Left lung (tissue), 10 donors: ENCODE measurements around the gene TNFSF11. TPM values are rescaled to one million over a fixed set of nuclear protein-coding genes. Genes with fewer than 3 reads are reported as not detected.

Source experiments
- ATAC-seq: fragments of 200-7000 bp; cut with Tn5 transposase; one replicate; pipeline ENCODE4 v1.9.1; 2020; ENCODE audit warnings: moderate library complexity
- DNase-seq, 4 donors: peaks; one replicate each; pipeline ENCODE4 v3.0.0-alpha.2; 2013 to 2020
- H3K27ac ChIP-seq, 2 donors: fragments of 200-600 bp; sonication (generic) in 1 of 2; one replicate each; pipeline versions ENCODE4 v1.5.0 to v1.8.0; 2020 to 2021
- H3K27me3 ChIP-seq, 2 donors: fragments of 200-600 bp; sonication (generic) in 1 of 2; one replicate each; pipeline versions ENCODE4 v1.5.0 to v1.8.0; 2020 to 2021
- H3K36me3 ChIP-seq, 2 donors: fragments of 200-600 bp; sonication (generic) in 1 of 2; one replicate each; pipeline versions ENCODE4 v1.5.0 to v1.8.0; 2020 to 2021
- H3K4me1 ChIP-seq, 2 donors: fragments of 200-600 bp; one replicate each; pipeline ENCODE4 v1.8.0; 2021
- H3K4me3 ChIP-seq, 2 donors: fragments of 200-600 bp; sonication (generic) in 1 of 2; one replicate each; pipeline versions ENCODE4 v1.5.0 to v1.8.0; 2020 to 2021; ENCODE audit warnings: mild to moderate bottlenecking in 1 of 2
- H3K9me3 ChIP-seq, 2 donors: fragments of 200-600 bp; sonication (generic) in 1 of 2; one replicate each; pipeline versions ENCODE4 v1.5.0 to v1.8.0; 2020 to 2021
- CTCF ChIP-seq, 2 donors: fragments of 200-600 bp; sonication (generic) in 1 of 2; IDR thresholded peaks; one replicate each; pipeline versions ENCODE4 v1.5.0 to v1.8.0; 2021; ENCODE audit warnings: antibody characterized with exemption in 2 of 2
- intact Hi-C, 2 donors: fragments of 100-400 bp; cut with DNase I; formaldehyde crosslinking; loops; one replicate each; pipeline versions ENCODE4 v1.11.2 to v1.14.2; 2022
- polyA plus RNA-seq, 6 donors: library from polyadenylated mRNA; unstranded; fragments of 120-200 nt; gene quantifications; one replicate each; pipeline ENCODE4 v1.2.1, GENCODE V29; 2013; ENCODE audit not compliant: insufficient read length in 6 of 6
- total RNA-seq, 2 donors: library from RNA; stranded (reverse); fragmentation: NEBNext Ultra II Directional; extraction: Animal tissue kit (Norgen Biotek cat#: 25700); gene quantifications; one replicate each; pipeline ENCODE4 v1.2.1, GENCODE V29; 2021
- donor health status: DM: no; HTN: yes; CAD: no.
- donor health status: DM: no; HTN: no; CAD: no.

The TNFSF11 gene
- total and polyA plus RNA-seq, 8 donors: 0.18 to 1.1 (median 0.45) TPM; not detected in 1

GRCh38 chr13:42611086-42611779 lies 37.3 kb downstream of the TNFSF11 start:
- Histone ChIP-seq H3K4me3 (no peak overlapping the region), H3K4me1 (no peaks in the 10 kb centered on the region), H3K9me3 (no peaks in the 10 kb centered on the region), H3K27ac (no peak overlapping the region), H3K27me3 (no peaks in the 10 kb centered on the region), H3K36me3 (no peaks in the 10 kb centered on the region)
- ATAC-seq: no peak
- DNase-seq: no peak
- TF ChIP-seq CTCF (IDR thresholded peaks at IDR 0.05): no peak
- intact Hi-C loops: no loop called here

- Histone ChIP-seq H3K27ac (no peak overlapping the region), H3K4me3 (no peak overlapping the region), H3K27me3 (no peaks in the 10 kb centered on the region), H3K36me3 (no peaks in the 10 kb centered on the region), H3K4me1 (no peaks in the 10 kb centered on the region), H3K9me3 (no peaks in the 10 kb centered on the region)
- DNase-seq: no peak
- ATAC-seq: no peak
- no peak for TF ChIP-seq CTCF (IDR thresholded peaks at IDR 0.05)
- intact Hi-C loops: no loop called here
These were observed 38.2 kb downstream of the TNFSF11 start for GRCh38 chr13:42612021-42612765.

- Histone ChIP-seq H3K36me3 (no peaks in the 10 kb centered on the region), H3K9me3 (no peaks in the 10 kb centered on the region), H3K27ac (no peak overlapping the region), H3K4me1 (no peaks in the 10 kb centered on the region), H3K27me3 (no peaks in the 10 kb centered on the region), H3K4me3 (no peak overlapping the region)
- no peak for ATAC-seq
- DNase-seq: no peak
- TF ChIP-seq CTCF (IDR thresholded peaks at IDR 0.05): no peak
- intact Hi-C loops: no loop called here
These were observed 40.6 kb downstream of the TNFSF11 start for GRCh38 chr13:42614436-42615035.

- no peak for TF ChIP-seq CTCF (IDR thresholded peaks at IDR 0.05)
- Histone ChIP-seq H3K4me1 (no peaks in the 10 kb centered on the region), H3K27ac (no peak overlapping the region), H3K36me3 (no peaks in the 10 kb centered on the region), H3K9me3 (no peaks in the 10 kb centered on the region), H3K4me3 (no peak overlapping the region), H3K27me3 (no peaks in the 10 kb centered on the region)
- no peak for DNase-seq
- ATAC-seq: no peak
- intact Hi-C loops: no loop called here
These were observed 41.7 kb downstream of the TNFSF11 start for GRCh38 chr13:42615691-42616090.

GRCh38 chr13:42617221-42617620 lies 43.3 kb downstream of the TNFSF11 start:
- H3K27ac ChIP-seq: no peak overlapping the region
- intact Hi-C loops: no loop called here
- H3K4me1 ChIP-seq: no peaks in the 10 kb centered on the region
- H3K36me3 ChIP-seq: no peaks in the 10 kb centered on the region
- ATAC-seq (no peak), DNase-seq (no peak)
- no peaks in the 10 kb centered on the region for H3K9me3 ChIP-seq
- no peak overlapping the region for H3K4me3 ChIP-seq
- TF ChIP-seq CTCF (IDR thresholded peaks at IDR 0.05): no peak
- no peaks in the 10 kb centered on the region for H3K27me3 ChIP-seq
